HG02678 (cell line): Measurements from ENCODE around the gene TPR.

Source experiments
- ATAC-seq: cut with Tn5 transposase; IDR thresholded peaks from one replicate; pipeline ENCODE4 v1.9.1; 2021; ENCODE audit warnings: mild to moderate bottlenecking, moderate library complexity; ENCODE audit not compliant: unreplicated experiment

The TPR gene

GRCh38 chr1:186330758-186331157 is 44.3 kb downstream of the TPR start:
- no peak for ATAC-seq

- no peak for ATAC-seq
Observed at GRCh38 chr1:186327331-186327730, 47.7 kb downstream of the TPR start.

- ATAC-seq, result no peak
Observed at GRCh38 chr1:186326009-186326408, 49.0 kb downstream of the TPR start.

GRCh38 chr1:186325239-186325638 is 49.8 kb downstream of the TPR start:
- no peak for ATAC-seq

GRCh38 chr1:186323865-186324264 is 51.2 kb downstream of the TPR start:
- ATAC-seq, result no peak

- no peak for ATAC-seq
Observed at GRCh38 chr1:186315570-186315969, 59.5 kb downstream of the TPR start.

- no peak for ATAC-seq
Observed at GRCh38 chr1:186311375-186312051, 63.5 kb downstream of the TPR start.

- ATAC-seq, result no peak
Observed at GRCh38 chr1:186310307-186310706, 64.7 kb downstream of the TPR start.

GRCh38 chr1:186308264-186309060 is 66.6 kb downstream of the TPR start:
- ATAC-seq, result no peak

- no peak for ATAC-seq
Observed at GRCh38 chr1:186307445-186307844, 67.6 kb downstream of the TPR start.

GRCh38 chr1:186306533-186306932 is 68.5 kb downstream of the TPR start:
- no peak for ATAC-seq

GRCh38 chr1:186304982-186305949 is 69.8 kb downstream of the TPR start:
- no peak for ATAC-seq

GRCh38 chr1:186303911-186304310 is 71.1 kb downstream of the TPR start:
- ATAC-seq, result no peak

- no peak for ATAC-seq
Observed at GRCh38 chr1:186302381-186302920, 72.6 kb downstream of the TPR start.

- no peak for ATAC-seq
Observed at GRCh38 chr1:186301448-186301847, 73.6 kb downstream of the TPR start.

GRCh38 chr1:186300056-186300455 is 75.0 kb downstream of the TPR start:
- ATAC-seq, result no peak

GRCh38 chr1:186299570-186299969 is 75.5 kb downstream of the TPR start:
- ATAC-seq, result no peak

- ATAC-seq, result no peak
Observed at GRCh38 chr1:186298851-186299250, 76.2 kb downstream of the TPR start.

GRCh38 chr1:186297439-186298045 is 77.5 kb downstream of the TPR start:
- ATAC-seq, result no peak

- no peak for ATAC-seq
Observed at GRCh38 chr1:186295980-186296379, 79.1 kb downstream of the TPR start, which contains the start of gene PRG4. TSS of gene PRG4 (plus strand) at chr1:186296279.
